Measurements from ENCODE around the gene COTL1.
"Not testable (repeated sequence)": the region's sequence is repeated elsewhere in the genome, so short reads cannot be mapped to it uniquely, and the experiment has no call there.

Gene COTL1

GRCh38 chr16:84567286-84567962 lies 50.5 kb downstream of the COTL1 start:
- no peak for DNase-seq

GRCh38 chr16:84566545-84567257 lies 51.2 kb downstream of the COTL1 start:
- no peak for DNase-seq

GRCh38 chr16:84565669-84566495 lies 52.0 kb downstream of the COTL1 start:
- no peak for DNase-seq

DNA sequence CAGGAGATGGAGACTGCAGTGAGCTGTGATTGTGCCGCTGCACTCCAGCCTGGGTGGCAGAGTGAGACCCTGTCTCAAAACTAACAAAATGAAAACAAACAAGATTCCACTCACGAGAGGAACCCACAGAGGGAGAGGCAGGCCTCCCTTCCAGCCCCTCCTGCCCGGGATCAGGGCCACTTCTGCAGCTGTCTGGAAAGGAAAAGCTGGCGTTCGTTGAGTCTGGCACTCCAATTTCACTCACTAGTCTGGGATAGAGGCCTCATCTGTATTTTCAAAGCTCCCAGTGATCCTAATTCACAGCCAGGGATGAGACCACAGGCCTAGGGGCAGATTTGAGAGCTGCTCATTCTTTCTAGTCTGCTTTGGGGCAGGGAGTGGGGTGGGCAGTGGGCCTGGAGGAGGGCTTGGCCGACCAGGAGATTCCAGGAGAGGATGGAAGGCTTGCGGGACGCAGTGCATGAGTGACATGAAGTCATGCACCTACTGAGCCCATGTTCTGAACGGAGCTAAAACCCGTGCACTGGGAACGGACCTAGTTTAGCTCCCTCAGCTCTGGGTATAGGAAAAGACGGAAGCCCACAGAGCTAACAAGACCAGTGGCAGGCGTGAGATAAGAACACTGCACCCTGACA lies 54.0 kb downstream of the COTL1 start:
- no peak for DNase-seq

DNA sequence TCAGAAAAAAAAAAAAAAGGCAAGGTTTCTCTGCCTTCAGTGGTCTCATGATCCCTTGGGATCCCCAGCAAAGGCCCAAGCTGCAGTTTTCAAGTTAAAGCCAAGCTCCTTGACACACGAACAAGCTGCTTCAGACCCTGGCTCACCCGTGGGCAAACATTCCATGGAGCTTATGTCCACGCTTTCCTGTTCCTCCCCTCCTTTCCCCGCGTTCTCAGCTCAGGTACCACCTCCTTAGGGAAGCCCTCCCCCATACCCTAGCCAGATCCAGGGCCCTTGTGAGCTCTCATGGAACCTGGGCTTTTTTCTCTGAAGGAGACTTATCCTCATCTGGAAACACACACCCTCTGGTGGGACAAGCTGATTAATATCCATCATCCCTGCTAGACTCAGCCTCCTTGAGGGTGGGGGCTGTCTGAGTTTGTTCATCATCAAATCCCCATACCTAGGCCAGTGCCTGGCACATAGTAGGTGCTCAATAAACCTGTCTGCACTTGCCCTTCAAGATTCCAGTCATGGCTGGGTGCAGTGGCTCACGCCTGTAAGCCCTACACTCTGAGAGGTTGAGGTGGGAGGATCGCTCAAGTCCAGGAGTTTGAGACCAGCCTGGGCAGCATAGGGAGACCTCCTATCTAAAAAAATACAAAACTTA lies 54.7 kb downstream of the COTL1 start:
- DNase-seq, result no peak

DNA sequence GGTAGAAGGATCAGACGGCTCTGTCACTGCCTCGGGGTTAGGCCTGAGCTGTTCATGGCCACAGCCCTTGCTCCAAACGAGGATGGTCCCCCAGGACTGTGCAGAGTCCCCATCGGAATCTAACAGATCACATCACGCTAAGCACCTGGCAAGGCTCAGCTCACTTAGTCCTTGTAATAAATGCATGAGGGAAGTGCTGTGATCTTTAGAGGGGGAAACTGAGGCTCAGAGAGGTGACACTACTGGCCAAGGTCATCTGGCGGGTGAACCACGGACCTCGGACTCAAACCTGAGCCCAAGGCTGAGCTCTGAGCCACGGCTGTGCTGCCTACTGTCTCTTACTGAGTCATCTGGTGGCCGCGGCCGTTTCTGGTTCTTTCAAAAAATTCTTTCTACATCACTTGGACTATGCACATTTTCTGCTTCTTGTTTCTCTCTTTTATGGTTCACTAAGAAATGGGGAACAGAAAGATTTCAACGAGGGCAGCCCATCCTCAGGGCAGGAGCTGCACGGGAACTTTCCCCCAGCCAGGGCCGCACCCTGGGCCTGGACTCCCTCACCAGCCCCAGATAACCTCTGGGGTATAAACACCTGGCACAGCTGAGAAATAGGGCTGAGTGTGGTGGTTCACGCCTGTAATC lies 55.6 kb downstream of the COTL1 start:
- DNase-seq, result no peak

- no peak for DNase-seq
These were observed 56.6 kb downstream of the COTL1 start for GRCh38 chr16:84561291-84561690.

DNA sequence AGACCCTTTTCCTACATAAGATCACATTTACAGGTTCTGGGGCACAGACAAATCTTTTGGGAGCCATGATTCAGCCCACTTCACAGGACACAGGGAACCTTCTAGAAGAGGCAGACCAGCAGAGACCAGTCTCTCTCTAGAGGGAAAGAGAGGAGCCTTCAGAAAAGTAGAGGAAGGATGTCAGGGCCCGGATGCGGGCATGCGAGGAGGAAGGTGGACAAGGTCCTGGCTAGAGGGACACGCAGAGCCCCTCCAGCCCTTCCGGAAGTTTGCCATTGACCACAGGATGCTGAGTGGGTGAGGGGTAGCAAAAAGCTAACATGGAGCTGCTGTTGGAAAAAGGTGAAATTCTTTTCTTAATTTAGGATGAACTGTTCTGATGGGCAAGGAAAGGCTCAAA lies 57.6 kb downstream of the COTL1 start:
- DNase-seq, result no peak

GRCh38 chr16:84559311-84559932 lies 58.5 kb downstream of the COTL1 start:
- DNase-seq, result no peak

DNA sequence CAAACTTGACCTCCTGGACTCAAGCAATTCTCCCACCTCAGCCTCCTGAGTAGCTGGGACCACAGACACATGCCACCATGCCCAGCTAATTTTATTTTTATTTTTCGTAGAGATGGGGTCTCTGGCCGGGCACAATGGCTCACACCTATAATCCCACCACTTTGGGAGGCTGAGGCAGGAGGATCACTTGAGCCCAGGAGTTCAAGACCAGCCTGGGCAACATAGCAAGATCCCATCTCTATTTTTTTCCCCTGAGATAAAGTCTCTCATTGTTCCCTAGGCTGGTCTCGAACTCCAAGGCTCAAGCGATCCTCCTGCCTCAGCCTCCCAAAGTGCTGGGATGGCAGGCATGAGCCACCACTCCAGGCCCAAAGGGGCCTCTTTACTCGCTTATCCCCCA lies 59.0 kb downstream of the COTL1 start:
- DNase-seq, result not testable (repeated sequence)

- no peak for DNase-seq
These were observed 60.4 kb downstream of the COTL1 start for GRCh38 chr16:84557504-84557903.

DNA sequence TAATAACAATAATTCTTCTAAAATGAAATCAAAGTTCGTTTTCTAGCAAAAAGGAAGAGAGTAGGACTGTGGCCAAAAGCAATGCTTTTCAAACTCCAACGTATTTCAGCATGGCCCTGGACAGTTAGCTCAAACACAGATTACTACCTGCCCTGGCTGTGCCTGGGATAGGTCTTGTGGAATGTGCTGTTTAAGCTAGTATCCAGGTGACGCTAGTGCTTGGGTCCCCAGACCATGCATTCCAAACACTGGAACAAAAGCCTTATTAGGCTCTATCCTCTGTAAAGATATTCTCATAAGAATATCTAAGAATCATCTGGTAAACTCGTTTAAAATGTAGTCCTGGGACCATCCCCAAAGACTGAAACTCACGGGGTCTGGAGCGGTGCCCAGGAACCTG lies 60.8 kb downstream of the COTL1 start:
- DNase-seq, result no peak

DNA sequence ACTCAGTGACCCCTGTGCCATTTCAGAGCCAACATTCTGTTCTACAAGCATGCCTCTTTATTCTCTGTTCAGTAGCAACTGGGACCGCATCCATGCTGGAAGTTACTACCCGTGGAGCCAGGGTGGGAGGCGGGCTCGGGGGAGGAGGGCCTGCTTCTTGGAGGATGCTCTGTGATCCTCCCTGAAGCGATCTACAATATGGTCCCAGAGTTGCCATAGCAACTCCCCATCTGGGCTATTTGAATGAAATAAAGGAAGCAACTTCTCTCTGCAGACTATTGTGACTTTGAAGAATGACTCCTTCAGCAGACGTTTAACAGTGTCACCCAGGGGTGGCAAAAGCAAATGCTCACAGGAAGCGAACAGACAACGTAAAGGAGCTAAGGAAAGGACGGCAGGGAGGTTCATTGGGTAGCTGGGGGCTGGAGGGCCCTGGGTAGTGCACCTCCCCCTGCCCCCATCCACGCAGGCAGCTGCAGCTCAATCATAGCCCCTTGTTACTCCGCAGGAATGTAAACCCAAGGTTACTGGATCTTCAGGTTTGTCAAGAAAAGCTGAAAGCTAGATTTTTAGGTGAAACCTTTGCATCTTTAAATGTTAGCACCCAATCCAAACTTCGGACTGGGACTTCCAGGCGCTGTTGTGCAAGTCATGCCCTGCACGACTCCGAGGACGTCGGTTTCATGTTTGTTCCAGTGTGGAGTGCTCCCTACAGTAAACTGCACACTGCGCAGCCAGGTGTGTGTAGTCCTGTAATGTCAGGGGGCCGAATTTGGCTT lies 62.3 kb downstream of the COTL1 start:
- DNase-seq, result no peak

DNA sequence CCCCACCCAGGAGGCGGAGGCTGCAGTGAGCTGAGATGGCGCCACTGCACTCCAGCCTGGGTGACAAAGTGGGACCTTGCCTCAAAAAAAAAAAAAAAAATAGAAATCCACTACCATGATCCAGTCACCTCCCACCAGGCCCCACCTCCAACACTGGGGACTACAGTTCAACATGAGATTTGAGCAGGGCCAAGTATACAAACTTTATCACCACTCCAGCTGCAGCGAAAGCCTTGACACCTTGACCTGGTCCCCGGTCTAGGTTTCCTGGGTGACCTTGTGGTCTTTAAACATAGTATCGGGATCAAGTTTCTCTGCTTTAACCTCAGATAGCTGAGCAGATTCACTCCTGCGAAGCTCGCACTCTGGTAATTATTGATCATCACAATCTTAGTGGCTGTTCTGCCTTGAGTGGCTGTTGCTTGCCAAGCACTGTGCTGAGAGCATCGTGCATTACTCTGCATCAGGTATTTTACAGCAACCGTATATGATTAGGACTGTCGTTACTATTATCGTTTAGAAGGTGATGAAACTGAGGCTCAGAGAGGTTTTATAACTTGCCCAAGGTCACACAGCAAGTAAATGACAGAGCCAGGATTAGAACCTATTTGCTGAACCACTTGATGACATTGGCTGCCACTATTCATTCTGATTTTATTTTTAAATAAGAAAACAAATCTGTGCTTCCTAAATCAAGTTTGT lies 63.1 kb downstream of the COTL1 start:
- DNase-seq, result no peak

DNA sequence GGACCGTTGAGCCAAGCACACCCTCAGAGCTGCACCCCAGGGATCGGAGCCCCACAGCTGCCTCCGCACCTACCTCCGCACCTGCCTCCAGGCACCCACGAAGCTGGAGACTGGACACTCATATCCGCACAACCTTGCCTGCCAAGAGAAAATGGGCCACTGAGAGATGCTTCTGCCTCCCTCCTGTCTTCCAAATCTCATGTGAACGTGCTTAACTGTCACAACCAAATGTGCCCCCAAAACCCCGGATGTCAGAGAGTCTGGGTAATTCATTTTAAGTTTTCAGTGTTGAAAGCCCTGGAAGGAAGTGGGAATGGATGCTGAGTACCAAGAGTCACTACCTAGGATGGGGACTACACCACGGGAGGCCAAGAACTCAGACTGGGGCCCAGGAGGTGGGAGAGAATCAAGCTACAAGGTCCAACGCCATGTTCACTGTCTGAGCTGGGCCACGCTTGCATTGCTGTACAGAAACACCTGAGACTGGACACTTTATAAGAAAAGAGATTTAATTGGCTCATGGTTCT lies 63.9 kb downstream of the COTL1 start:
- DNase-seq, result no peak

DNA sequence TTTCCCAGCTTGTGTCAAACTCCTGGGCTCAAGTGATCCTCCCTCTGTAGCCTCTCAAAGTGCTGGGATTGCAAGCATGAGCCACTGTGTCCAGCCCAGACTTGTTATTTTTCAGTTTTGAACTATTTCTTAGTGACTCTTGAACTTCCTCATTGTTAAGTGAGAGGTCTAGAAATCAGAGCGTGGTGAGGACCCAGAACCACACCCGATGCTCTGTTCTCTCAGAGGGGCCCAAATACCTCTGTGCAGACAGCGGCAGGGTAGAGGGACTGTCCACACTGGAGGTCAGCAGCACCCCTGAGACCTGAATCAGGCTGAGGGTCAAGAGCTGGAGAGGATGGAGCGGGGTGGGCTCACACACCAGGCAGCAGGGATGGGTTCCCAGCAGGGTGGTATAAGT lies 65.7 kb downstream of the COTL1 start:
- DNase-seq, result no peak

GRCh38 chr16:84550096-84550495 lies 67.8 kb downstream of the COTL1 start:
- DNase-seq, result no peak

- DNase-seq, result no peak
These were observed 68.7 kb downstream of the COTL1 start for GRCh38 chr16:84548971-84549844.

- no peak for DNase-seq
These were observed 69.4 kb downstream of the COTL1 start for GRCh38 chr16:84548508-84548907.

All from effector CD8-positive, alpha-beta T cell (primary cell).